ENCODE data around the gene FBXO8.
"Not testable (repeated sequence)": the region's sequence is repeated elsewhere in the genome, so short reads cannot be mapped to it uniquely, and the experiment has no call there.

The FBXO8 gene, protein sequence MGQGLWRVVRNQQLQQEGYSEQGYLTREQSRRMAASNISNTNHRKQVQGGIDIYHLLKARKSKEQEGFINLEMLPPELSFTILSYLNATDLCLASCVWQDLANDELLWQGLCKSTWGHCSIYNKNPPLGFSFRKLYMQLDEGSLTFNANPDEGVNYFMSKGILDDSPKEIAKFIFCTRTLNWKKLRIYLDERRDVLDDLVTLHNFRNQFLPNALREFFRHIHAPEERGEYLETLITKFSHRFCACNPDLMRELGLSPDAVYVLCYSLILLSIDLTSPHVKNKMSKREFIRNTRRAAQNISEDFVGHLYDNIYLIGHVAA

DNA sequence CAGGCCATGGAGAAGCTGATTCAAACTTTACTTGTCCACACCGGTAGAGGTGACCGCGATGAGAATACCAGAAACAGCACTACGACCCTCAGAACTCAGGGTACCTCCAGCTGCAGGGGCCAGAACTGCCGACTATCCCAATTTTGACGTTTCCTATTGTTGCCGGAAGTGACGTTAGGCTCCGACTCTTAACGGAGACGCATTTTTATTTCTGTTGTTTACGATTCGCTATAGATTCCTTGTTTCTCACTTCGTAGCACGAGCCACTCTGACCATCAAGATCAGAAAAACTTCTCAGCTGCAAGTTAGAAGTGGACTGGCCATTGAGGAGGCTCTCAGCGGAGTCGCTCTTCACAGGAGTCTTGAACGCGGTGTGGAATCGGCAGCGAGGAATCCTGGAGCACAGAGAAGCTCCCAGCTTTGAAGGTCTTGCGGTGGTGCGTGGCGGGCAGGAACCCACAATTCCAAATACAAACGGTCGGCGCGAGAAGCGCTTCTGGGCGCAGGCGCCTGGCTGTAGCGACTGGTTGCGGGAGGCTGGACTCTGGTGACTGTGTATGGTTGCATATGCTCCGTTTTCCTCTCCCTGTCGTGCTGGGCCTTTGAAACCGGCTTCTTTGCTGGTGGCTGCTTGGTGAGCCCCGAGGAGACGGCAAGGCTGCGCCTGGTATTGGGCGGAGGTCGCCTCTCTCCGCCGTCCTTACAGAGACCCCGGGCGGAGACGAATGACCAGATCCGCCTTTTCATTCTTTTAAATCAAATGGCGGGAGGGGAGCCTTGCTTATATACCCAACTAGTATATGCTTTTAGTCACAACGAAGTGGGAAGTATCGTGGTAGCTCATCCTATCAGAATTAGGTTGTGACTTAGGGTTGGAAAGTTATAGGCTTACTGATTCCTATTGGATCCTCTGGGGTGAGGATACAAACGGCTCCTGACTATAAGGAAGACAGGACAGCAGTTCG is at the start of gene FBXO8, which contains the start of gene CEP44:
FBXO8 (minus strand) TSS at position 161 of the 965 bp plus-strand sequence. CDS start 20,575 bp downstream, outside the sequence.
CEP44 (plus strand) TSS at position 405 of the 965 bp plus-strand sequence. CDS start 15,211 bp downstream, outside the sequence.
- peak; percentile 26 to 47 for DNase-seq (ENCODE audit: low read depth in 2 of 2)

DNA sequence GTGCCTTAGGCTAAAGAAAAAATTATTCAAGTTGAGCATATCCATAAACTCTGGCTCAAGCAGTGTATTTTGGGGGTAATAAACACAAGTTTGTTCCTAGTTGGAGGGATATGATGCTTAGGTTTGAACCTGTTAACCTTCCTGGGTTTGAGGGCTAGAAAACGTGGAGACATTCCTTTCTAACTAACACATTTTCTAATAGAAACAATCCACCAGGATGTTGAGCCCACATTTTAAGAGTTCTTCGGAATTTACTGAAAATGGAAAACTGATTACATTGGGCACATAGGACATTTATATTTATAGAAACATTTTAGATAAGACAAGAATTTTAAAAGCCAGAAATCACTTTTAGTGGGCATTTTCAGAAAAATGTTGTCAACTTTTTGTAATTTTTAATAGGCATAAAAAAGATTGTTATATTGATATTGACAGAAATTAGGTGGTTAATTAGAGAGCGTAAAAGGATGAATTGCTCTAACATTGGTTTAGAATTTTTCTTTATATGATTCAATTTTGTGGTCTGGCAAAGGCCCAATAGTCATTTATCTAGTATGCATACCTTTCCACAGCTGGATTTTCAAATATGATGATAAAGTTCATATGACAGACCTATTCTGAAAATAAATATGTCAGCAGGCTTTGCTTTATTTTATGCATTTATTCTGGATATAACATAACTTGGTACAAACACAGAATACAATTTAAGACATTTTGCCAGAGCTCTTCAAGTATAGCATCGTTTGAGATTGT is 49.5 kb upstream of the FBXO8 start:
- DNase-seq (ENCODE audit: low read depth in 2 of 2), result no peak

DNA sequence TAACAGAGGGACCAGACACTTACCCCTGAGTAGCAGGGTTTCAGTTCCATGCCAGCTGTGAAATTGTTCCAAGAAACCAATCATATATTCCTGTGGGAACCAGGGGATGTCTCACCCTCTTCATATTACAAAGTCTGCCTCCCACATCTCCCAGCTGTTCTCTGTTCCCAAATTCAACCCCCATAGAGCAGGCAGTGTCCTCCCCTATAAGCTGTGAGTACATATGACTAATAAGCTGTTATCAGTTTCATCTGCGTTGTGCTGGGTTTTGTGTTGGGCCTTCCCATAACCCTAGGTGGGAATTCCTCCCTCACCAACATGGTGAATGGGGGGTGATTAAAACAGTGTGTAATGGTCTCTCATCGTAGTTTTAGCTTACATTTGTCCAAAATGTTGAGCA is 41.3 kb upstream of the FBXO8 start:
- no peak for DNase-seq (ENCODE audit: low read depth in 2 of 2)

DNA sequence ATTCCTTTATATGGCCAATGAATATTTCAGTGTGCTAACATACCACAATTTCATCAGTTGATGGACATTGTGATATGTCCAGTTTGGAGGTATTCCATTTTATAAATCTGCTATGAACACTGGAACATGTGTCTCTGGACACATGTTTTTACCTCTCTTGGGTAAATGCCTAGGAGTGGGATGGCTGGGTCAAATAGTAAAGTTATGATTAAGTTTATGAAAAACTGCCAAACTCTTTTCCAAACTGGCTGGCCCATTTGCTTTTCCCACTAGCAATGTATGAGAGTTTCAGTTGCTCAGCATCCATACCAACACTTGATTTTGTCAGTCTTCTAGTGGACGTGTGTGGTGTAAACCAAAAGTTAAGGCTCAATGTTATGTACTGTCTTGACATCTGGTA is 40.8 kb upstream of the FBXO8 start:
- DNase-seq (ENCODE audit: low read depth in 2 of 2), result no peak

DNA sequence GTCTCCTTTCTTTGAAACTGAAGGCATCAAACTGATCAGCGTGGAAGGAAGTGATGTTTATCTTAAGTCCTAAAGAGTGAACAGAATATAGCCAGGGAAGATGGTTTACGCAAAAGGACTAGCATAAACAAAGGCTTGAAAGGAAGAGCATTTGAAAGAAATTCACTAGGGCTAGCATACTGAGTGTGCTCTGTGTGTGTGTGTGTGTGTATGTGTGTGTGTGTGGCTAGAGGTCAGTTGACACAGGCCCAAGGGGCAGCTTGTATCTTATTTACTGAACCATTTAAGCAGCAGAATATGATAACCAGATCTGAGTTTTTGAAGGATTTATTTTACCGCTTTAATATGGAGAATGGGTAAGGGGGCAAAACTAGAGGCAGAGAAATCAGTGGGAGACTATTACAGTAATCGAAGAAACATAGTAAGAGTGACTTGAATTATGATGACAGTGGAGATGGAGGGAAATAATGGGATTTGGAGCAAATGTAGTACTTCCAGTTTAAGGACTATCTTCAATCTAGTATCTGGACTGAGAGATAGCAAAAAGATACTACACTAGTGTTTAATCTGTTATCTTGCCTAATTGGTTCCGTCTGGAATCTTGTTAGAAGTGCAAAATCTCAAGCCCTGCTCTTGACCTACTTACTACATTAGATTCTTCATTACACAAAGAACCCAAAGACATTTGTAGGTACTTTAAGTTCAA is 37.2 kb upstream of the FBXO8 start:
- DNase-seq (ENCODE audit: low read depth in 2 of 2), result no peak

DNA sequence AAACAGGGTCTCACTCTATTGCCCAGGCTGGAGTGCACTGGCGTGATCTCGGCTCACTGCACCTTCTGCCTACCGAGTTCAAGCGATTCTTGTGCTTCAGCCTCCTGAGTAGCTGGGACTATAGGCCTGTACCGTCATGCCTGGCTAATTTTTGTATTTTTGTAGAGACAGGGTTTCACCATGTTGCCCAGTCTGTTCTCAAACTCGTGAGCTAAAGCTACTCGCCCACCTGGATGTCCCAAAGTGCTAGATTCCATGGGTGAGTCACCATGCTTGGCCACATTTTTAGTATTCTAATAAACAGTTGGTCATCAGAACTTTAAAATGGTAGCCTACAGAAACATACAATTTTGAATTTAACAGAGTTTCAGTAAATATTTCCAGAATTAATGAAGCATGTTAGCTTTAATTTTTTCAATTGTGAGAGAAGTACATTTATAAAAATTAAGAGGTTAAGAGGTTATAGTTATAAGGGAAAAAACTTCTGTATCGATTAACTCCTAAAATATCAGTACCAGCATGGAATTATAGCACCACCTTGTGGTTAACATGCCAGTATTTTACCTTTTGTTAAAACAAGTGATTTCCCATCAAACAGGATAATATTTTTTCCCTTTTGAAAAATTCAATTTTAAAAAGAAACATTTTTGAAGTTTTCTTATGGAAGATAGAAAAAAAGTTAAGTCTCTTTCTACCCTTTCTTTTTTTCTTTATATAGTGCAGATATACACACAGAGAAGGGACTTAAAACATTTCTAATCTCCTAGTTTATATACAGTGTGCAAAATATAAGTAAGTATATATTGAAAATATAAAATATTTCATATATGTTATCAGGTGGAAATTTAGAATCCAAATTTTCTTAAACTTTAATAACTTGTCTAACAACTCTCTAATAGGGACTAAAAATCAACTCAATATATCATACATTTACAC is 35.6 kb upstream of the FBXO8 start:
- no peak for DNase-seq (ENCODE audit: low read depth in 2 of 2)

DNA sequence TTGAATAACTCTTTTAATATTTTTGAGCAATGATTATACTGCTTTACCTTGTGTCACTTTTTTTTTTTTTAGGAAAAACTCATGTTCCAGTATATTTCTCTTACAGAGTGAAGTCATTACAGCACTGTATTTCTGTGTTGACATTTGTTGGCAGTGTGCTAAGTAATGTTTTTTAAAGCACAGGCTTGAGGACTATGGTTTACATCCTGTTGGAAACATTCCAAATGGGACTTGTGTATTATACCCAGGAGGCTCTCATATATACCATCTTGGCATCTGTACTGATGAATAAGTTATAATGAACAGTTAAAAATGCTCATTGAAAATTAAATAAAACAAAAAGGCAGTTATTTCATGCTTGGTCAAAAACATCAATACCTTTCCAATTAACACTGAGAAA is 34.1 kb upstream of the FBXO8 start:
- DNase-seq (ENCODE audit: low read depth in 2 of 2), result no peak

DNA sequence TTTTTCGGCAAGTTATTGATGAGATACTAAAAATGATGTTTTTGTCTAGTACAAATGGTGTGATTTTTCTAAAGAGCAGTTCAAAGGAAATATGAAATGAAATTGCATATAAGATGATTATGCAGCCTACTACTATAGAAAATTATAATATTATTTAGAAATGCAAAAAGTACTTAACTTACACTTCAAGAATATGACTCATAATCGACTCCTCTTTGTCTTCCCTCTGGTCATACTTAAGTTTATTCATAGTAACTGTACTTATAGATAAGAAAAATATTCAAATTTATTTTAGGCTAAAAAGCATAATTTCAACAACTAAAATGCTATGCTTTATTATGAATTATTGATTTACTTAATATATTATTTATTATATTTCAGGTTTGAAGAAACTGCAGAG is 33.5 kb upstream of the FBXO8 start:
- DNase-seq (ENCODE audit: low read depth in 2 of 2), result no peak

DNA sequence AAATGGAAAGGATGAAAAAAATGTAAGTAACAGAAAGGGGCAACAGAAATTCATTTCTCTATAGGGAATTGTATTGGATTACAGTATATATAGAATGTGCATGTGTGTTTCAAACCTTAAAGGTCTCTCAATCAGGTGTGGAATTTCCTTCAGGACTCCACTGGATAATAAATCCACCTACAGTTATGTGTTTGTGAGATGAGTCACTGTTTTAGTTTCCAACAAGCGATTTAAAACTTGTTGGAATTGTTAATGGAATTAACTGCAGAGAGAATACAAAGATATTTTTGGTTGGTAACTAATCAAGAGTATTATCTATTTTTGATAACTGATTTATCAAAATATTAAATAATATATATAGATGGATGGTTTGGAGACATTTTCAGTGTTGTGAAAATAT is 33.1 kb upstream of the FBXO8 start:
- no peak for DNase-seq (ENCODE audit: low read depth in 2 of 2)

DNA sequence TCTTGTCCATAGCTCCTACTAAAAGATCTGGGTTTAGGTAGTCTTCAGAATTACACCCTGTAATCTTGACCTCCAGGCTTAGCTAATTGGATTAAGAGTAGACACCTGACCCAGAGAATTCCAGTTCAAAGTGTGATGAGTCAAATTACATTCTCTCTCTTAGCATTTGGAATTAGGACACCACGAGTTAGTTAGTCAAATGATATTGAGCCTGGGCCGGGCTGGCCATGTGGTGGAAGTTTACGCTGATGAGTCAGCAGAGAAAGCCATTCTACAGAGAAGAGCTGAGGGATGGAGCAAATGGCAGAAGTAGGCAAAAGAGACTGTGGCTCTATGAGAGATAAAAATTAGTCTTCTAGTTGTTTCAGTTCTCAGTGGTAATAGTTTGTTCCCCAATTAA is 31.3 kb upstream of the FBXO8 start:
- no peak for DNase-seq (ENCODE audit: low read depth in 2 of 2)

DNA sequence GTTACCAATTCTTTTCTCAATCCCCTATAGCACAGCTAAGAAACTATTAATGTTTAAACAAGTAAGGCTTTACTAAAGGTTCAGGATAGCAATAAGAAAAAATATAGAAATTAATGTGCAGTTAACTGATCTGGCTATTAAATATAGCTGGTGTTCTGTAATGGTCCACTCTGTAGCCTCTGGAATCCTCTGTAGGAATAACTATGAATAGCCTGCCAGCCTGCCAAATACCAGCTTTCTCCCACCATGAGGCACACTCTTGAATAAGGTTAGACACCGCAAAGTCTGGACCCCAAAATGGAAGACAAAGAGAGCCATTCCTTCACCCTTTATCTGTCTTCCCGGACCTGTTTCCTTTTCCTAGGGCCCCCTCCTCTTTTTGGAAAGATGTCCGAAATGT is 30.8 kb upstream of the FBXO8 start:
- DNase-seq (ENCODE audit: low read depth in 2 of 2), result no peak

DNA sequence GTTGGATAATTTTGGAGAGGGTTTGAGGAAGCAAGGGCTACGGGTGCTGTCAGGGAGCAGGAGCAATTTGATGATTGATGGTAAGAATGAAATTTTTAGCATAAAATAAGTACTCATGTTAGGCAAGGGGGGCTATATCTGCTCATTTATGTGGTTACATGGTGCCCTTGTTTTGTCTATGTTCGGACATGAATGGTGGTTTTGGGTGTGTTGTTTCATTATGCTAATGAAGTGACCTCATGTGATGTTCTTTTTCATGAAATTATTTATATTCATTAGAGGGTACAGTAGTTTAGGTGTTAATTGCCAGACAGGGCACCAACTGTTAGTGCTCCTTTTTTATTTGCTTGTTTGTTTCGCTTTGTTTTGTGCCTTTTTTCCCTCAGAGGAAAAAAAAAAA is 29.5 kb upstream of the FBXO8 start:
- DNase-seq (ENCODE audit: low read depth in 2 of 2), result no peak

DNA sequence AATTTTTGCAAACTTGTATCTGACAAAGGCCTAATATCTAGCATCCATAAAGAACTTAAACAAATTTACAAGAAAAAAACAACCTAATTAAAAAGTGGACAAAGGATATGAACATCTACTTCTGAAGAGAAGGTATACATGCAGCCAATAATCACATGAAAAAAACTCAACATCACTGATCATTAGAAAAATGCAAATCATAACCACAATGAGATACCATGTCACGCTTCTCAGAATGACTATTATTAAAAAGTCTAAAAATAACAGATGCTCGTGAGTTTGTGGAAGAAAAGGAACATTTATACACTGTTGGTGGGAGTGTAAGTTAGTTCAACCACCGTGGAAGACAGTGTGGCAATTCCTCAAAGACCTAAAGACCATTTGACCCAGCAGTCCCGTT is 24.2 kb upstream of the FBXO8 start:
- DNase-seq (ENCODE audit: low read depth in 2 of 2), result no peak

DNA sequence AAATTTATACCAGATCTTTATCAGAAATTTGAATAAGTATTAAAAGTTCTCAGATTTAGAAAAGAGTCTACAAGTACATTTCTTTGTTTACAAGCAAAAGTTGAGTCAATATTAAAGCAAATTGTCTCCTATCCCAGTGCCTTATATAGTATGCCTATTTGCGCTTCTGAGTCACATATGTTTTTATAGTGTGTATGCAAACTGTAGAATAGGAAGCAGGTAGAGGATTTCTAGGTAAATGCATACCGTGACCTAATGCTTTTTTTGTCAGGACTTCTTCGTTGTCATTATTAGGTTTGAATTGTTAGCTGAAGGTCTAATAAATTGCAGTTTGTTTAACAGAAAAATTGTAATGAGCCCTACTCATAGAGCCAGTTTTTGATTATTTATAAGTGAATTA is 22.5 kb upstream of the FBXO8 start:
- no peak for DNase-seq (ENCODE audit: low read depth in 2 of 2)

DNA sequence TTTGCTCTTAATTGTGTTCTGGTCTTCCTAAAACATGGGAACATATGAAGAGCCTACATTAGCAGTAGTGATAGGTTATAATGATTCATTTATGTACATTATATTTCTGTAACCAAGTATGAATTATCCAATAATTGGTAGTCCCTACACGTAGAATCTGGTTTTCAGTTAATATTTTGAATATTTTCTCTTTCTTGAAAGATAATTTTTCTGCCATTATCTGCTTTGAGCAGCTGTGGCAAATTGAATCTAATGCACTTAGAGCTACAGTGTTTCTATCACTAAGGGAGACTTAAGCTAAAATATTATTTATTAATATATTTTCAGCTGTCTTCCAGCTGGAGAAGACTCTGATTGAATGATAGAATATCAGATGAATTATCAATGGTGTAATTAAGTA is 21.2 kb upstream of the FBXO8 start:
- no peak for DNase-seq (ENCODE audit: low read depth in 2 of 2)

DNA sequence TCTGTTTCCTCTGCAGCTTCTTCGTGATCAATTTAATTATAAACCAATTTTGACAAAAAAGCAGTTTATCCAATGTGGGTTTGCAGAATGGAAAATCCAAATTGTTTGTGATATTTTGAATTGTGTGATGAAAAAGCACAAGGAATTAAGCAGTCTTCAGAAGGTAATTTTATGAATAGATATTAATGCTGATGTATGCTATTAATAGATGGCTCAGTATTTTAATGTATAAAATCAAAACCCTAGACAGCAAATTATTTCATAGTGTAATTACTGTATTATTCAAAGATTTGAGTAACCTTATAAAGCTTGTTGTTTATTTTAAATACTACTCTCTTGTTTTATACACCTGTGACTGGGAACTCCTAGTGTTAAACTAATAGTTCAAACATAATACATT is 20.2 kb upstream of the FBXO8 start:
- DNase-seq (ENCODE audit: low read depth in 2 of 2), result no peak

DNA sequence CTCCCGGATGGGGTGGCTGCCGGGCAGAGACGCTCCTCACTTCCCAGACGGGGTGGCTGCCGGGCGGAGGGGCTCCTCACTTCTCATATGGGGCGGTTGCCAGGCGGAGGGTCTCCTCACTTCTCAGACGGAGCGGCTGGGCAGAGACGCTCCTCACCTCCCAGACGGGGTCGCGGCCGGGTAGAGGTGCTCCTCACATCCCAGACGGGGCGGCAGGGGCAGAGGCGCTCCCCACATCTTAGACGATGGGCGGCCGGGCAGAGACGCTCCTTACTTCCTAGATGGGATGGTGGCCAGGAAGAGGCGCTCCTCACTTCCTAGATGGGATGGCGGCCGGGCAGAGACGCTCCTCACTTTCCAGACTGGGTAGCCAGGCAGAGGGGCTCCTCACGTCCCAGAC is 11.7 kb upstream of the FBXO8 start:
- not testable (repeated sequence) for DNase-seq (ENCODE audit: low read depth in 2 of 2)

DNA sequence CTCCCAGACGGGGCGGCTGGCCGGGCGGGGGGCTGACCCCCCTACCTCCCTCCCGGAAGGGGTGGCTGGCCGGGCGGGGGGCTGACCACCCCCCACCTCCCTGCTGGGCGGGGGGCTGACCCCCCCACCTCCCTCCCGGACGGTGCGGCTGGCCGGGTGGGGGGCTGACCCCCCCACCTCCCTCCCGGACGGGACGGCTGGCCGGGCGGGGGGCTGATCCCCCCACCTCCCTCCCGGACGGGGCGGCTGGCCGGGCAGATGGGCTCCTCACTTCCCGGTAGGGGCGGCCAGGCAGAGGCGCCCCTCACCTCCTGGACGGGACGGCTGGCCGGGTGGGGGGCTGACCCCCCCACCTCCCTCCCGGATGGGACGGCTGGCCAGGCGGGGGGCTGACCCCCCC is 11.2 kb upstream of the FBXO8 start:
- DNase-seq (ENCODE audit: low read depth in 2 of 2), result not testable (repeated sequence)

DNA sequence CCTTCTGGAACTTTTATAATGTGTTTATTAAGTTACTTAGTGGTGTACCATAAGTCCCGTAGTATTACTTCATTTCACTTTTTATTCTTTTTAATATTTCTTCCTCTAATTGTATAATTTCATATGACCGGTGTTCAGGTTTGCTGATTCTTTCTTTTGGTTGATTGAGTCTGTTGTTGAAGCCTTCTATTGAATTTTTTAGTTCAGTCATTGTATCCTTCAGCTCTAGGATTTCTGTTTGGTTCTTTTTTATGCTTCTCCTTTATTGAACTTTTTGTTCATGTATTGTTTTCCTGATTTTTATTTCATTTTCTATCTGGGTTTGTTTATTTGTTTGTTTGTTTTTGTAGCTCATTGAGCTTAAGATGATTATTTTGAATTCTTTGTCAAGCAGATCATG is 9.0 kb upstream of the FBXO8 start:
- DNase-seq (ENCODE audit: low read depth in 2 of 2), result no peak

DNA sequence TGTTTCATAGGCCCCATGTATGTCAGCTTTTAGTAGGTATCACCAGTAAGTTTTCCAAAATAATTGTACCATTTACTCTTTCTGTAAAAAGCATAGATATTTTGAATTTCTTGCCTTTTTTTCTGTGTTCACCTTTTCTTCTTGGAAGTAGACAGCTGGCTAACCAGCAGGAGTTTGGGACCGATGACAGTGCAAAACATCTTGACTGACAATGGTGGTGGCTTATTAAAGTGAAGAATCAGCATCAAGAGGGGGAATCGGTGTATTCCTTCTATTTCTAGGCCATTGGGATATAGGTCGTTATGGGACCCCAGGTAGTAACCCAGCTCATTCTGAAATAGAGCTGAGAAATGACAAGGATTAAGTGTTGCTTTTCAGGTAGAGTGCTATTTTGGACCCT is 3.4 kb upstream of the FBXO8 start:
- no peak for DNase-seq (ENCODE audit: low read depth in 2 of 2)
